MCF 10A (cell line): ENCODE results near the gene CENPU. TPM values are rescaled to one million over a fixed set of nuclear protein-coding genes. Genes with fewer than 3 reads are reported as not detected.
A peak's percentile ranks its signal among the peaks of the same experiment; 100 is the strongest.

ENCODE experiments used
- BruUV-seq: library from RNA; stranded (reverse); fragments of 400-500 nt; replicated peaks from 2 replicates; lab custom pipeline; 2021; lab: Mats Ljungman, UMichigan
- CTCF ChIA-PET: fragments of 300-600 bp; sonication (Branson Sonifier 250); formaldehyde crosslinking; extraction: SDS; loops from one replicate; lab custom pipeline; 2021; ENCODE audit warnings: antibody characterized with exemption, inconsistent platforms; lab: Yijun Ruan, JAX
- POLR2A ChIA-PET: fragments of 300-600, 350-650 bp; sonication (Branson Sonifier 250); formaldehyde crosslinking; extraction: SDS; loops from one replicate; lab custom pipeline; 2020; ENCODE audit warnings: antibody characterized with exemption, inconsistent platforms; lab: Yijun Ruan, JAX
- DNase-seq: peaks from one replicate; pipeline ENCODE4 v3.0.0-alpha.2; 2018; ENCODE audit not compliant: unreplicated experiment
- H3K27ac Mint-ChIP-seq: one replicate; pipeline ENCODE4 v1.8.0; 2022; ENCODE audit warnings: mild to moderate bottlenecking, low read depth, mixed read lengths; ENCODE audit not compliant: unreplicated experiment
- H3K27me3 Mint-ChIP-seq: one replicate; pipeline ENCODE4 v1.8.0; 2022; ENCODE audit warnings: mixed read lengths; ENCODE audit not compliant: insufficient read depth, unreplicated experiment
- H3K36me3 Mint-ChIP-seq: one replicate; pipeline ENCODE4 v1.8.0; 2022; ENCODE audit warnings: mild to moderate bottlenecking, moderate library complexity, mixed read lengths; ENCODE audit not compliant: insufficient read depth, unreplicated experiment
- H3K4me1 Mint-ChIP-seq: one replicate; pipeline ENCODE4 v1.8.0; 2022; ENCODE audit warnings: mixed read lengths; ENCODE audit not compliant: insufficient read depth, unreplicated experiment
- H3K4me3 Mint-ChIP-seq: one replicate; pipeline ENCODE4 v1.8.0; 2022; ENCODE audit warnings: mild to moderate bottlenecking, moderate library complexity, mixed read lengths; ENCODE audit not compliant: unreplicated experiment
- H3K9me3 Mint-ChIP-seq: one replicate; pipeline ENCODE4 v1.8.0; 2022; ENCODE audit warnings: mixed read lengths; ENCODE audit not compliant: unreplicated experiment
- intact Hi-C: fragments of 100-400 bp; cut with micrococcal nuclease; formaldehyde crosslinking; loops from 2 replicates; pipeline ENCODE4 v1.14.1; 2022
- total RNA-seq: library from RNA; stranded (reverse); gene quantifications from 2 replicates; pipeline ENCODE4 v1.2.3, GENCODE V29; 2022
- TF ChIP-seq, protein P1 (sequence below): fragments of 200-600 bp; IDR thresholded peaks from one replicate; pipeline ENCODE4 v1.8.0; 2022; ENCODE audit warnings: antibody characterized with exemption, mild to moderate bottlenecking; ENCODE audit not compliant: unreplicated experiment

CENPU gene
- total RNA-seq, 1 experiment from 2014 or later = 22.3 TPM

DNA sequence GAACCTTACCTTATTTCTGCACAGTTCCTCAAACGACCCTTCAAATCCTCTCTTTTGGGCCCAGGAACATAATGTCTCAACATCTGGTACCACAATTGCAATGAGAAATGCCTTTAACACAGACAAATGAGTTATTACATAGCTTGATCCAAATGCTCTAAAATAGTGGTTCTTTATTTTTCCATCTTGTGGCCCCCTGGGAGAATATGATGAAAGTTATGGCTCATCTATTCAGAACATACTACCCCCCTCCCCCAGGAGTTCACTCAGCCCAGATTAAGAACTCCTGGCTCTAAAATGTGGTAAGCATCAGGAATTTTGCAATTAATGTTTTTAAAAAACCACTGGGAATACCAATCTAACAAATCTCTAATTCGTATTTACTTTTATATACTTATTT, 23.9 kb upstream of the CENPU start:
- no TSS peak for BruUV-seq
- intact Hi-C loops = no loop called here
- Mint-ChIP-seq H3K27me3 (no peaks in the 10 kb centered on the region), H3K27ac (no peak overlapping the region), H3K9me3 (no peaks in the 10 kb centered on the region), H3K4me3 (no peak overlapping the region), H3K36me3 (peaks cover 92% of the 10 kb centered on the region), H3K4me1 (peaks cover 30% of the 10 kb centered on the region)
- ChIA-PET CTCF (interaction anchor here (0.6 to 1.3 kb wide), 5 partner anchors 12 to 378 kb away, joined by 3 to 5 read pairs (median 4); no protein-coding TSS in a partner anchor), POLR2A (interaction anchor here (1.0 to 1.4 kb wide), 2 partner anchors 24 to 48 kb away, joined by 4 read pairs; partner anchors contain the start of gene CENPU)
- TF ChIP-seq, protein P1, sequence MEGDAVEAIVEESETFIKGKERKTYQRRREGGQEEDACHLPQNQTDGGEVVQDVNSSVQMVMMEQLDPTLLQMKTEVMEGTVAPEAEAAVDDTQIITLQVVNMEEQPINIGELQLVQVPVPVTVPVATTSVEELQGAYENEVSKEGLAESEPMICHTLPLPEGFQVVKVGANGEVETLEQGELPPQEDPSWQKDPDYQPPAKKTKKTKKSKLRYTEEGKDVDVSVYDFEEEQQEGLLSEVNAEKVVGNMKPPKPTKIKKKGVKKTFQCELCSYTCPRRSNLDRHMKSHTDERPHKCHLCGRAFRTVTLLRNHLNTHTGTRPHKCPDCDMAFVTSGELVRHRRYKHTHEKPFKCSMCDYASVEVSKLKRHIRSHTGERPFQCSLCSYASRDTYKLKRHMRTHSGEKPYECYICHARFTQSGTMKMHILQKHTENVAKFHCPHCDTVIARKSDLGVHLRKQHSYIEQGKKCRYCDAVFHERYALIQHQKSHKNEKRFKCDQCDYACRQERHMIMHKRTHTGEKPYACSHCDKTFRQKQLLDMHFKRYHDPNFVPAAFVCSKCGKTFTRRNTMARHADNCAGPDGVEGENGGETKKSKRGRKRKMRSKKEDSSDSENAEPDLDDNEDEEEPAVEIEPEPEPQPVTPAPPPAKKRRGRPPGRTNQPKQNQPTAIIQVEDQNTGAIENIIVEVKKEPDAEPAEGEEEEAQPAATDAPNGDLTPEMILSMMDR = no peak
- DNase-seq = no peak

DNA sequence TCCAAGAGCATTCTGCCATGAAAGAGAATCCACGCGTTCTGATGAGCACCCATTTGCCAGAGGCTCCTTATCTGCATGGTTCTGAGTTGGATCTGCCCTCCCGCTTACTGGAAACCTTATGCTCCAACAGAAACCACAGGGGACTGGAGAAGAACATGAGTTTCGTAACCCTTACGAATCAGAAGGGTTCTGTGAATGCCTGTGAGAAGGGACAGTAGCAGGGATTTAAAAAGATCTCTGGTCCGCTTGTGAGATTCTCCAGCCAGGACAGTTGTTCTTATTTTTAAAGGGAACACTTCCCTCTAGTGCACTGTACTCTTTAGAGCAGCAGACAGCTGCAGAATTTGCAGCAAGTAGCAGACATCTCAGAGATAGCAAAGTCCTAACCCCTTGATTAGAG, 22.5 kb upstream of the CENPU start:
- CTCF ChIA-PET = interaction anchor here (1.0 to 1.3 kb wide), 3 partner anchors 10 to 267 kb away, joined by 3 to 6 read pairs (median 4); no protein-coding TSS in a partner anchor
- Mint-ChIP-seq H3K27ac (peak overlapping the region; percentile 39), H3K36me3 (peaks cover 92% of the 10 kb centered on the region), H3K4me1 (peaks cover 30% of the 10 kb centered on the region), H3K9me3 (no peaks in the 10 kb centered on the region), H3K27me3 (no peaks in the 10 kb centered on the region), H3K4me3 (no peak overlapping the region)
- BruUV-seq = no TSS peak
- POLR2A ChIA-PET = interaction anchor here (1.8 kb wide), 1 partner anchor 108 kb away, joined by 4 read pairs; no protein-coding TSS in a partner anchor
- DNase-seq = peak; percentile 70
- intact Hi-C loops = no loop called here
- TF ChIP-seq, protein P1 = no peak

DNA sequence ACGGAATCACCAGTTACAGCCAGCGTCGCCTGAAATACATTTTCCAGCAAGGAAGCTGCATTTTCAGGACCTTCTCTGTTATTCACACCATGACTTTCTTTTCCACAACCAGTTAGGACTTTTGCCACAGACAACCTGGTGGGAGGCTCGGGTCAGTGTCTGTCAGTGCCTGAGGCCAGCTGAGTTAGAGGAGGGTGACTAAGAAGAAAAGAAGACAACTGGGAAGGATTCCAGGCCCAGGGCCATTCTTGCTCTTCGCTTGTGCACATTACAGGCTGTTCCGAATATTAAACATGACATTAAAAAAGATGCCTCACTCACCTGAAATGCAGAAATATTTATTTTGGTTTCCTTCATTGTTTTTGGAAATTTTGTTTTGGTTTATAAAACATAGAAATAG, 21.4 kb upstream of the CENPU start:
- TF ChIP-seq, protein P1 = no peak
- Mint-ChIP-seq H3K27ac (peak overlapping the region; percentile 76), H3K4me1 (peaks cover 37% of the 10 kb centered on the region), H3K4me3 (peak overlapping the region; percentile 48), H3K36me3 (peaks cover 92% of the 10 kb centered on the region), H3K9me3 (no peaks in the 10 kb centered on the region), H3K27me3 (no peaks in the 10 kb centered on the region)
- CTCF ChIA-PET = interaction anchor here (0.6 to 1.3 kb wide), 4 partner anchors 9 to 226 kb away, joined by 3 to 6 read pairs (median 3); no protein-coding TSS in a partner anchor
- peak; percentile 87 for DNase-seq
- no TSS peak for BruUV-seq
- POLR2A ChIA-PET = interaction anchor here (0.6 to 2.2 kb wide), 6 partner anchors 9 to 107 kb away, joined by 3 to 6 read pairs (median 3); partner anchors contain the start of gene CENPU
- intact Hi-C loops = loop anchor here (1.0 kb wide), 1 partner anchor 106 kb away; the partner anchor contains the start of genes CASP3 and PRIMPOL

DNA sequence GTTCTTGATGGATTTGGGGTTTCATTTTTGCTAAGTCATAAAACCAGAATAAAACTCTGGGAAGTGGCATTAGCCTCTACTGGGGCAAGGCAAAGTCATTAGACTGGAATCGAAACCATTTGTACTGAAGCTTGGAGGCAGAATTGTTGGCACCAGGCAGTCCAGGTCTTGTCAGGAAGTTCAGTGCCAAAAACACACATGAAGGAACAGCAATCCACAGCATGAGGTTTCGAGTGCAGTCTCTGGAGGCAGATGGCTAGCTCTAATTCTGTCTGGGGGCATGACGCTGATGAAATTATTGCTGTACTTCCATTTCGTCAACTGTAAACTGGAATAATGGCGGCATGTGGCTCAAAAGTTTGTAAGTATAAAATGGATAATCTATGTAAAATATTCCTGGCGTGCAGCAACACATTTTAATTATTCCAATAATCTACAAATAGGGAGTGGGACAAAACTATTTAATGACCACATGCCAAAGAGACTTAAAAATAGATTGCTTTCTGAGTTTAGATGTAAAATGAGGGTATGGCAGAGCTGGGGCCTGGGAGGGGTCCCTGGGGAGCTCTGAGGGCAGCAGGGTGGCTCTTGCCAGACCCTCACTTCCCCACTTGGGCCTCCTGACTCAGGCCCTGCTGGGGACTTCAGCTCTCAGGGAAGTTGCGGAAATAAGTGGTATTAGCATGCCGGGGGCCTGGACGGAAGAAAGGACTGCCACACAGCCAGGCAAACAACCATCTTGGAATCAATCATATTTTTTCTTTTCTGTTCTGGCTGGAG, 18.8 kb upstream of the CENPU start:
- POLR2A ChIA-PET = interaction anchor here (1.0 to 1.7 kb wide), 2 partner anchors 62 to 146 kb away, joined by 3 to 4 read pairs; no protein-coding TSS in a partner anchor
- CTCF ChIA-PET = interaction anchor here (0.7 to 1.0 kb wide), 3 partner anchors 10 to 346 kb away, joined by 3 to 4 read pairs (median 3); no protein-coding TSS in a partner anchor
- TF ChIP-seq, protein P1 = no peak
- Mint-ChIP-seq H3K27me3 (no peaks in the 10 kb centered on the region), H3K9me3 (no peaks in the 10 kb centered on the region), H3K36me3 (peaks cover 82% of the 10 kb centered on the region), H3K4me3 (no peak overlapping the region), H3K4me1 (peaks cover 41% of the 10 kb centered on the region), H3K27ac (no peak overlapping the region)
- intact Hi-C loops = no loop called here
- no TSS peak for BruUV-seq
- DNase-seq = no peak
